Measurements from ENCODE around the gene ATP2B2.

The ATP2B2 gene

DNA sequence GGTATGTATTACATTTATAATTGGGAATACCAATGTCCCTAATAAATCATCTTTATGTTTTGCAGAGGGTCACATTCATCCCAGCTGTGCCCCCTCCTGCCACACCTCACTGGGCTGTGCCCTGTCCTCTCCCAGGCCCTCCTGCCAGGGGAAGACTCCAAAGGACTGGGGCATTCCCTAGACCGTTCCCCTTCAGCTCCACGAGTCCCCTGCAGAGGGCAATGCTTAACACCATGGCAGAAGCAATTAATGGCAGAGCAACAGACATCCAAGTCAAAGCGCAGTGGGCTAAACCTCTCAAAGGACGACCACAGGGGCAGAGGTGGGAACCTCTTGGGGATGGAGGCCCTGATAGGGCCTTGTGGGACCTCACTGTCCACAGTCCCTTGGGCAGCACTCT lies 113.1 kb downstream of the ATP2B2 start:
- Histone ChIP-seq H3K27me3 (ENCODE audit: insufficient read depth, low read length) (no peaks in the 10 kb centered on the region), H3K4me3 (ENCODE audit: low read depth, low read length) (no peak overlapping the region), H3K79me1 (ENCODE audit: low read length) (no peaks in the 10 kb centered on the region), H3K18ac (ENCODE audit: low read length) (no peak overlapping the region), H3K4ac (ENCODE audit: low read depth, low read length) (no peak overlapping the region), H2BK12ac (ENCODE audit: low read length) (no peak overlapping the region), H3K4me2 (ENCODE audit: low read length) (no peak overlapping the region), H4K8ac (ENCODE audit: low read depth, low read length) (no peak overlapping the region), H4K12ac (ENCODE audit: low read depth, low read length) (no peak overlapping the region), H3K9ac (ENCODE audit: low read length) (no peak overlapping the region), H3K4me1 (ENCODE audit: control insufficient read depth in 1 of 2, insufficient read depth in 2 of 2, low read length in 2 of 2) (no peaks in the 10 kb centered on the region), H3K23ac (ENCODE audit: low read length) (no peak overlapping the region), H3K9me3 (ENCODE audit: insufficient read depth, low read depth, low read length) (peaks cover 22% of the 10 kb centered on the region), H4K91ac (ENCODE audit: low read depth, low read length) (no peak overlapping the region), H2BK120ac (ENCODE audit: insufficient read depth, low read length, poor library complexity) (no peak overlapping the region), H3K27ac (ENCODE audit: low read depth, low read length) (no peak overlapping the region), H2AFZ (ENCODE audit: insufficient read depth, low read length, poor library complexity) (no peak overlapping the region), H2AK5ac (ENCODE audit: low read length) (no peak overlapping the region), H2BK5ac (ENCODE audit: low read depth, low read length, poor library complexity) (no peak overlapping the region), H3K36me3 (ENCODE audit: control insufficient read depth in 1 of 2, insufficient read depth in 2 of 2, low read length in 2 of 2) (no peaks in the 10 kb centered on the region), H3K79me2 (ENCODE audit: control insufficient read depth, insufficient read depth, low read length, poor library complexity) (no peaks in the 10 kb centered on the region), H3K14ac (ENCODE audit: low read length) (no peak overlapping the region)
- WGBS (ENCODE audit: extremely low coverage, insufficient coverage, insufficient read length): no CpG with 5 or more reads among the region's 4 CpGs
- no peak for DNase-seq

DNA sequence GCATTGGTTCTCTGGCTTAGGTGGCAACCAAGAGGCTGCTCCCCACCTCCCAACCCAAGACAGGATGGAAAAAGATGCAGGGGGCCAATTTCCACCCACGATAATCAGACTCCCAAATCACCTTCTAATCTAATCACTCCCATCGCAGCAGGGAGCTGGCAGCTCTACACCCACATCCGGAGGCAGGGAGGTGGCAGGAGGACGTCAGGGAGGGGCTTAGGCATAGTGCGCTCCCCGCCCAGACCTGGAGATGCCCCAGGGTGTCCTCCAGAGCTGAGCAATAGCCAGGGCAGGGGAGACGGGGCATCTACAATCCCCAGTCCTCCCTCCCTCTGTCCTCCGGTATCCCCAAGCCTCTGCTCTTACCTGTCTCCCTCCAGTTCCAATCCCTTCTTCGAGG lies 114.0 kb downstream of the ATP2B2 start:
- H4K91ac ChIP-seq (ENCODE audit: low read depth, low read length): no peak overlapping the region
- no peak overlapping the region for H3K4ac ChIP-seq (ENCODE audit: low read depth, low read length)
- H2AFZ ChIP-seq (ENCODE audit: insufficient read depth, low read length, poor library complexity): no peak overlapping the region
- no peaks in the 10 kb centered on the region for H3K79me2 ChIP-seq (ENCODE audit: control insufficient read depth, insufficient read depth, low read length, poor library complexity)
- no peak overlapping the region for H2AK5ac ChIP-seq (ENCODE audit: low read length)
- H3K18ac ChIP-seq (ENCODE audit: low read length): no peak overlapping the region
- no peak overlapping the region for H3K9ac ChIP-seq (ENCODE audit: low read length)
- no peak overlapping the region for H3K4me2 ChIP-seq (ENCODE audit: low read length)
- H2BK120ac ChIP-seq (ENCODE audit: insufficient read depth, low read length, poor library complexity): no peak overlapping the region
- no peak overlapping the region for H3K14ac ChIP-seq (ENCODE audit: low read length)
- no peak overlapping the region for H4K8ac ChIP-seq (ENCODE audit: low read depth, low read length)
- H3K79me1 ChIP-seq (ENCODE audit: low read length): no peaks in the 10 kb centered on the region
- H3K23ac ChIP-seq (ENCODE audit: low read length): no peak overlapping the region
- WGBS (ENCODE audit: extremely low coverage, insufficient coverage, insufficient read length): no CpG with 5 or more reads among the region's 9 CpGs
- H3K4me3 ChIP-seq (ENCODE audit: low read depth, low read length): no peak overlapping the region
- no peak overlapping the region for H2BK5ac ChIP-seq (ENCODE audit: low read depth, low read length, poor library complexity)
- H3K9me3 ChIP-seq (ENCODE audit: insufficient read depth, low read depth, low read length): peaks cover 30% of the 10 kb centered on the region
- H4K12ac ChIP-seq (ENCODE audit: low read depth, low read length): no peak overlapping the region
- no peaks in the 10 kb centered on the region for H3K4me1 ChIP-seq (ENCODE audit: control insufficient read depth in 1 of 2, insufficient read depth in 2 of 2, low read length in 2 of 2)
- H3K27me3 ChIP-seq (ENCODE audit: insufficient read depth, low read length): no peaks in the 10 kb centered on the region
- H3K36me3 ChIP-seq (ENCODE audit: control insufficient read depth in 1 of 2, insufficient read depth in 2 of 2, low read length in 2 of 2): no peaks in the 10 kb centered on the region
- DNase-seq: no peak
- H2BK12ac ChIP-seq (ENCODE audit: low read length): no peak overlapping the region
- no peak overlapping the region for H3K27ac ChIP-seq (ENCODE audit: low read depth, low read length)

DNA sequence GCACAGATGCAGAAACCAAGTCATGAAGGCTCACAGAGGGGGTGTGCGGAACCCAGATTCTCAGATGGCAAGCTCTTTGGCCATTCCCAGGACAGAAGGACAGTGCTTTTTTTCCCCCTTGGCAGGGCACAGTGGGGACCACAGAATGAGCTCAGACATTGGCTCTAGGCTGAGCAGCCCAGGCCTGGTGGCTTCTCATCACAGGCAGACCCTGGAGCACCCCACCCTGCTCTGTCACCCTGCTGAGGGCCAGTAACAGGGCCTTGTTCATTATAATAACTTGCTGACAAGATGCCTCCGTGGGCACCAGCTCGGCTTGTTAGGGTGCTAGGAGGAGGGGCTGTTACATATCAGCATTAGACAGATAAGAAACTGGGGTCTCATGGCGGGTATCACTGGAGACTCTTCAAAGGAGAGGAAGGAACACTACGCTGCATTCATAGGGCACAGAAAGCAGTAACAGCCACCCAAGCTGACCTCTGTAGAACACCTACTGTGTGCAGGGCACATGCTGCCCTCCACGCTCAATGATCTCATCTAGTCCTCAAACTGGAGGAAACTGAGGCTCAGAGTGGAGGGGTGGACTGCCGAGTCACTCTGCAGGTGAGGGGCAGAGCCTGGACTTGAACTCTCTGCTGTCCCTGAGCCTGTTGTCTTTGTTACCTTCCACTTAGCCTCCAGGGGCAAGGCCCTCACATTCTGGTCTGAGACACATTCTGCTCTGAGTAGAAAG lies 114.6 kb downstream of the ATP2B2 start:
- Histone ChIP-seq H3K18ac (ENCODE audit: low read length) (no peak overlapping the region), H4K12ac (ENCODE audit: low read depth, low read length) (no peak overlapping the region), H3K9me3 (ENCODE audit: insufficient read depth, low read depth, low read length) (peaks cover 32% of the 10 kb centered on the region), H3K27ac (ENCODE audit: low read depth, low read length) (no peak overlapping the region), H3K14ac (ENCODE audit: low read length) (no peak overlapping the region), H4K8ac (ENCODE audit: low read depth, low read length) (no peak overlapping the region), H3K79me1 (ENCODE audit: low read length) (no peaks in the 10 kb centered on the region), H3K9ac (ENCODE audit: low read length) (peak overlapping the region; percentile 44), H2AFZ (ENCODE audit: insufficient read depth, low read length, poor library complexity) (no peak overlapping the region), H3K4me2 (ENCODE audit: low read length) (no peak overlapping the region), H3K36me3 (ENCODE audit: control insufficient read depth in 1 of 2, insufficient read depth in 2 of 2, low read length in 2 of 2) (no peaks in the 10 kb centered on the region), H3K27me3 (ENCODE audit: insufficient read depth, low read length) (no peaks in the 10 kb centered on the region), H2BK12ac (ENCODE audit: low read length) (no peak overlapping the region), H3K4me1 (ENCODE audit: control insufficient read depth in 1 of 2, insufficient read depth in 2 of 2, low read length in 2 of 2) (no peaks in the 10 kb centered on the region), H2BK5ac (ENCODE audit: low read depth, low read length, poor library complexity) (no peak overlapping the region), H4K91ac (ENCODE audit: low read depth, low read length) (no peak overlapping the region), H3K4ac (ENCODE audit: low read depth, low read length) (no peak overlapping the region), H3K23ac (ENCODE audit: low read length) (no peak overlapping the region), H2BK120ac (ENCODE audit: insufficient read depth, low read length, poor library complexity) (no peak overlapping the region), H3K79me2 (ENCODE audit: control insufficient read depth, insufficient read depth, low read length, poor library complexity) (no peaks in the 10 kb centered on the region), H2AK5ac (ENCODE audit: low read length) (no peak overlapping the region), H3K4me3 (ENCODE audit: low read depth, low read length) (no peak overlapping the region)
- no peak for DNase-seq
- no CpG with 5 or more reads among the region's 7 CpGs for WGBS (ENCODE audit: extremely low coverage, insufficient coverage, insufficient read length)

DNA sequence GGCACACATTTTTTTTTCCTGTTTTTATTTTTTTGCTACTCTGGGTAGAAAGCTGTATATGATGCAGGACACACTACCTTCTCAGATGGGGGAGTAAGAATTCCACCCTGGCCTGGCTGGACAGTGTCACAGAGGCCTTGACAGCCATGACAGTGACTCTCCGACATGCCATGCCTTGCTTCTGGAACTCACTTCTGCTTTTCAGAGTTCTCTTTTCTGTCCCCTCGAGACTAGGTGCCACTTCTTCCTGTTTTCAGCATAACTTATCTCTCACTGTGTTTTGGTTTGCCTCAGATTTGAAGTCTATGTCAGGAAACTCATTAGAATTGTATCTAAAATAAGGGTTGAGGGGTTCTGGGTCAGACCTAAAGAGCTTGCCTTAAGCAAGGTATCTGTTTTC lies 115.4 kb downstream of the ATP2B2 start:
- Histone ChIP-seq H3K4ac (ENCODE audit: low read depth, low read length) (no peak overlapping the region), H3K23ac (ENCODE audit: low read length) (no peak overlapping the region), H3K4me1 (ENCODE audit: control insufficient read depth in 1 of 2, insufficient read depth in 2 of 2, low read length in 2 of 2) (no peaks in the 10 kb centered on the region), H2AK5ac (ENCODE audit: low read length) (no peak overlapping the region), H3K79me2 (ENCODE audit: control insufficient read depth, insufficient read depth, low read length, poor library complexity) (no peaks in the 10 kb centered on the region), H3K4me3 (ENCODE audit: low read depth, low read length) (no peak overlapping the region), H4K8ac (ENCODE audit: low read depth, low read length) (no peak overlapping the region), H2BK120ac (ENCODE audit: insufficient read depth, low read length, poor library complexity) (no peak overlapping the region), H3K27ac (ENCODE audit: low read depth, low read length) (no peak overlapping the region), H3K18ac (ENCODE audit: low read length) (no peak overlapping the region), H2AFZ (ENCODE audit: insufficient read depth, low read length, poor library complexity) (no peak overlapping the region), H3K9me3 (ENCODE audit: insufficient read depth, low read depth, low read length) (peaks cover 34% of the 10 kb centered on the region), H3K4me2 (ENCODE audit: low read length) (no peak overlapping the region), H4K91ac (ENCODE audit: low read depth, low read length) (no peak overlapping the region), H3K79me1 (ENCODE audit: low read length) (no peaks in the 10 kb centered on the region), H2BK12ac (ENCODE audit: low read length) (no peak overlapping the region), H3K27me3 (ENCODE audit: insufficient read depth, low read length) (no peaks in the 10 kb centered on the region), H3K14ac (ENCODE audit: low read length) (no peak overlapping the region), H2BK5ac (ENCODE audit: low read depth, low read length, poor library complexity) (no peak overlapping the region), H3K36me3 (ENCODE audit: control insufficient read depth in 1 of 2, insufficient read depth in 2 of 2, low read length in 2 of 2) (no peaks in the 10 kb centered on the region), H4K12ac (ENCODE audit: low read depth, low read length) (no peak overlapping the region), H3K9ac (ENCODE audit: low read length) (no peak overlapping the region)
- no peak for DNase-seq
- WGBS (ENCODE audit: extremely low coverage, insufficient coverage, insufficient read length): no CpG with 5 or more reads among the region's 2 CpGs
